K562 (cell line): Measurements from ENCODE around the gene DHRS3. TPM values are rescaled to one million over a fixed set of nuclear protein-coding genes. Genes with fewer than 3 reads are reported as not detected.

Source experiments
- ATAC-seq: fragments of 200-7000 bp; cut with Tn5 transposase; 3 replicates; pipeline ENCODE4 v1.9.1; 2020; ENCODE audit warnings: moderate library complexity
- BruUV-seq: library from RNA; stranded (reverse); fragments of 400-500 nt; replicated peaks from 2 replicates; lab custom pipeline; 2021; lab: Mats Ljungman, UMichigan
- CTCF ChIA-PET: fragments of 300-600 bp; formaldehyde crosslinking; extraction: SDS; loops from one replicate; lab custom pipeline; 2021; ENCODE audit warnings: low intra/inter-chr PET ratio; lab: Yijun Ruan, JAX
- POLR2A ChIA-PET: fragments of 300-600, 350-650 bp; sonication (Branson Sonifier 250); formaldehyde crosslinking; extraction: SDS; loops from one replicate; lab custom pipeline; 2021; ENCODE audit warnings: antibody characterized with exemption, inconsistent platforms; lab: Yijun Ruan, JAX
- DNase-seq, 4 experiments: peaks; one replicate each; pipeline versions ENCODE4 v3.0.0 to v3.0.0-alpha.2; 2011 to 2018; ENCODE audit warnings: low spot score in 3 of 4, mixed read lengths in 3 of 4; ENCODE audit errors: extremely low read depth in 1 of 4
- FAIRE-seq: peaks from 2 replicates; lab custom pipeline; 2011; peaks lifted over from hg19 to GRCh38; lab: Jason Lieb, UNC
- H2AFZ ChIP-seq: 2 replicates; pipeline ENCODE4 v1.6.0; 2011; ENCODE audit warnings: low read depth, low read length, control low read depth, inconsistent platforms
- H3K27ac ChIP-seq: fragments of 200-600 bp; 3 replicates; pipeline ENCODE4 v1.8.0; 2011; ENCODE audit warnings: low read depth, mild to moderate bottlenecking, control low read depth, inconsistent platforms, low read length, moderate library complexity, mixed read lengths; ENCODE audit errors: extremely low read depth
- H3K27me3 ChIP-seq, 2 experiments: fragments of 300-600 bp in 1 of 2; 2 replicates in 1 of 2; 3 replicates in 1 of 2; pipeline versions ENCODE4 v1.6.0 to v1.8.0; 2011; ENCODE audit warnings: inconsistent platforms in 2 of 2, low read length in 2 of 2, mild to moderate bottlenecking in 1 of 2, mixed read lengths in 1 of 2, moderate library complexity in 1 of 2; ENCODE audit not compliant: control insufficient read depth in 2 of 2, insufficient read depth in 2 of 2
- H3K36me3 ChIP-seq: fragments of 300-600 bp; 3 replicates; pipeline ENCODE4 v1.8.0; 2011; ENCODE audit warnings: mild to moderate bottlenecking, low read length, inconsistent platforms; ENCODE audit not compliant: control insufficient read depth, insufficient read depth
- H3K4me1 ChIP-seq, 2 experiments: fragments of 200-600 bp in 1 of 2; replicated peaks in 1 of 2; 2 replicates in 1 of 2; 3 replicates in 1 of 2; pipeline versions ENCODE4 v1.5.1 to v1.8.0; 2011; ENCODE audit warnings: inconsistent platforms in 2 of 2, low read length in 2 of 2, mild to moderate bottlenecking in 1 of 2, mixed read lengths in 1 of 2, moderate library complexity in 1 of 2; ENCODE audit not compliant: control insufficient read depth in 2 of 2, insufficient read depth in 2 of 2
- H3K4me2 ChIP-seq: 2 replicates; pipeline ENCODE4 v1.6.1; 2011; ENCODE audit warnings: low read length, control low read depth, inconsistent platforms, mixed read lengths; ENCODE audit not compliant: insufficient read depth
- H3K4me3 ChIP-seq: fragments of 200-600 bp; sonication (generic), shearing (Covaris generic); 2 replicates; pipeline ENCODE4 v1.5.1; 2016; ENCODE audit warnings: control low read depth, inconsistent platforms
- H3K79me2 ChIP-seq: fragments of 200-600 bp; 3 replicates; pipeline ENCODE4 v1.8.0; 2011; ENCODE audit warnings: low read length, inconsistent platforms; ENCODE audit not compliant: control insufficient read depth, insufficient read depth
- H3K9ac ChIP-seq, 2 experiments: 2 replicates each; pipeline versions ENCODE4 v1.6.0 to v1.6.1; 2011; ENCODE audit warnings: low read depth in 2 of 2, low read length in 2 of 2, control low read depth in 1 of 2, inconsistent platforms in 1 of 2, mild to moderate bottlenecking in 1 of 2, mixed read lengths in 1 of 2; ENCODE audit not compliant: insufficient read depth in 1 of 2
- H3K9me1 ChIP-seq: one replicate; pipeline ENCODE4 v1.6.0; 2011; ENCODE audit warnings: inconsistent platforms, mild to moderate bottlenecking, low read length, moderate library complexity; ENCODE audit not compliant: control insufficient read depth, insufficient read depth
- H3K9me3 ChIP-seq: replicated peaks from 2 replicates; pipeline ENCODE4 v1.5.1; 2011; ENCODE audit warnings: low read depth, low read length, inconsistent platforms; ENCODE audit not compliant: control insufficient read depth, insufficient read depth
- H4K20me1 ChIP-seq: replicated peaks from 2 replicates; pipeline ENCODE4 v1.6.1; 2011; ENCODE audit warnings: low read length, inconsistent platforms, mixed read lengths; ENCODE audit not compliant: control insufficient read depth, insufficient read depth
- BCOR ChIP-seq: fragments of 450-650 bp; IDR thresholded peaks from 2 replicates; pipeline ENCODE4 v1.6.1; 2016
- FOS ChIP-seq: IDR thresholded peaks from 3 replicates; pipeline ENCODE4 v1.6.1; 2011; ENCODE audit not compliant: insufficient read length; ENCODE audit errors: extremely low read depth
- FOXO4 ChIP-seq: fragments of 450-650 bp; formaldehyde crosslinking; IDR thresholded peaks from 2 replicates; pipeline ENCODE4 v1.4.0; 2020; ENCODE audit warnings: mild to moderate bottlenecking, moderate library complexity
- KAT7 ChIP-seq: sonication (generic); formaldehyde crosslinking; IDR thresholded peaks from 2 replicates; pipeline ENCODE4 v1.8.0; 2022; ENCODE audit warnings: missing genetic modification reagents, mild to moderate bottlenecking, borderline replicate concordance
- MGA ChIP-seq: fragments of 450-650 bp; IDR thresholded peaks from 2 replicates; pipeline ENCODE4 v1.6.1; 2016; ENCODE audit warnings: mild to moderate bottlenecking, moderate library complexity
- NR1H2 ChIP-seq: sonication (generic); formaldehyde crosslinking; IDR thresholded peaks from 2 replicates; pipeline ENCODE4 v1.4.0; 2020; ENCODE audit warnings: mild to moderate bottlenecking, missing genetic modification reagents
- NR4A1 ChIP-seq, 2 experiments: fragments of 250-450 bp in 1 of 2; fragments of 450-650 bp in 1 of 2; sonication (Bioruptor Pico) in 1 of 2; IDR thresholded peaks; 2 replicates each; pipeline versions ENCODE4 v1.4.0 to v1.6.1; 2016 to 2020; ENCODE audit warnings: mild to moderate bottlenecking in 2 of 2, missing compliant biosample characterization in 1 of 2, missing genetic modification characterization in 1 of 2, moderate library complexity in 1 of 2
- SAP30 ChIP-seq: fragments of 200-600 bp; sonication (generic); IDR thresholded peaks from 2 replicates; pipeline ENCODE4 v1.6.1; 2012; ENCODE audit warnings: borderline replicate concordance, low read depth, mild to moderate bottlenecking, moderate library complexity, low read length, control low read depth, inconsistent platforms; ENCODE audit not compliant: insufficient read depth, poor library complexity, severe bottlenecking
- TCFL5 ChIP-seq: fragments of 250-450 bp; sonication (Bioruptor Pico); conservative IDR thresholded peaks from 2 replicates; pipeline ENCODE4 v1.6.1; 2021; ENCODE audit warnings: mild to moderate bottlenecking, moderate library complexity, matching md5 sums
- WGBS: fragments of 100-300 bp; shearing (Covaris generic); methylation state at CpG from one replicate; pipeline ENCODE4 v1.1.6; 2016; ENCODE audit warnings: low coverage, mixed read lengths; ENCODE audit not compliant: insufficient coverage; ENCODE audit errors: missing lambda C conversion rate; 5-methylcytosine and 5-hydroxymethylcytosine counted together
- in situ Hi-C: fragments of 300-500 bp; cut with MboI; formaldehyde crosslinking; loops from 4 replicates; pipeline ENCODE4 v1.15.0; 2018; ENCODE audit warnings: inconsistent platforms, mixed read lengths
- intact Hi-C: fragments of 100-400 bp; cut with micrococcal nuclease; formaldehyde crosslinking; loops from 2 replicates; pipeline ENCODE4 v1.14.2; 2022
- polyA plus RNA-seq, 8 experiments: library from polyadenylated mRNA; depleted of rRNA in 4 of 8; stranded (reverse) in 5 of 8; unstranded in 3 of 8; fragments of >200 nt; fragmentation: Nextera tagmentation in 2 of 8; fragmentation: Illumina TruSeq in 1 of 8; extraction: Ambion mirVana in 2 of 8; extraction: Trizol in 1 of 8; gene quantifications; 2 replicates each; pipeline versions ENCODE4 v1.2.1 to v1.2.3, GENCODE V29; 2011 to 2014; ENCODE audit warnings: inconsistent platforms in 1 of 8, missing spikeins in 1 of 8
- total RNA-seq, 7 experiments: library from RNA; depleted of rRNA in 6 of 7; stranded (reverse); fragments of >200 nt in 6 of 7; fragmentation: Illumina TruSeq in 2 of 7; extraction: Trizol in 2 of 7; gene quantifications; 2 replicates each; pipeline versions ENCODE4 v1.2.1 to v1.2.3, GENCODE V29; 2011 to 2021; ENCODE audit warnings: low replicate concordance in 1 of 7

DHRS3 gene
- total and polyA plus RNA-seq, 9 of the 15 experiments (the other 6 are each of a cell fraction or from before 2014, with no cell fraction given): 21.0 to 116 (median 58.7) TPM

- no peaks in the 10 kb centered on the region for H3K9me3 ChIP-seq
- peaks cover 86% of the 10 kb centered on the region for H3K79me2 ChIP-seq
- in situ Hi-C loops: loop anchor here (25.0 kb wide), 1 partner anchor 287 kb away; no protein-coding TSS in a partner anchor
- H3K4me1 ChIP-seq: peaks cover 36 to 57% of the 10 kb centered on the region in 2 experiments
- H3K36me3 ChIP-seq: peaks cover 71% of the 10 kb centered on the region
- H3K9ac ChIP-seq: no peak overlapping the region
- WGBS: 66% methylated on average over 5 of the region's 5 CpGs
- FAIRE-seq (no peak), ATAC-seq (no peak), DNase-seq (no peak)
- no TSS peak for BruUV-seq
- H3K4me3 ChIP-seq: no peak overlapping the region
- intact Hi-C loops: loop anchor here (5.0 kb wide), 2 partner anchors 72 to 192 kb away; no protein-coding TSS in a partner anchor
- ChIA-PET POLR2A (interaction anchor here (0.6 to 2.0 kb wide), 6 partner anchors 10 to 1270 kb away, joined by 3 to 7 read pairs (median 4); no protein-coding TSS in a partner anchor), CTCF (no interaction called here)
- peaks cover 18% of the 10 kb centered on the region for H3K9me1 ChIP-seq
- no peaks in the 10 kb centered on the region for H3K27me3 ChIP-seq
- no peak overlapping the region for H3K27ac ChIP-seq
- H2AFZ ChIP-seq: no peak overlapping the region
- no peak overlapping the region for H3K4me2 ChIP-seq
- H4K20me1 ChIP-seq: peaks cover 31% of the 10 kb centered on the region
- no peak for TF ChIP-seq SAP30
- no peak for TF ChIP-seq FOS
- no peak for TF ChIP-seq FOXO4 (CRISPR knock-in tag)
- peak; percentile 80 for TF ChIP-seq BCOR
- TF ChIP-seq NR1H2 (CRISPR knock-in tag): no peak
- no peak for TF ChIP-seq TCFL5
- no peak for TF ChIP-seq KAT7 (CRISPR knock-in tag)
- TF ChIP-seq NR4A1 (CRISPR knock-in tag; IDR thresholded peaks at IDR 0.05): no peak
- no peak for TF ChIP-seq NR4A1 (tag; IDR thresholded peaks at IDR 0.05)
- no peak for TF ChIP-seq MGA
These were observed 18.4 kb downstream of the DHRS3 start for GRCh38 chr1:12599657-12600056.
